Endothelial cell of umbilical vein (primary cell): ENCODE data around the gene TRMT6.

ENCODE experiments used
- POLR2A ChIP-seq: IDR thresholded peaks from 2 replicates; pipeline ENCODE4 v1.6.1; 2012; ENCODE audit warnings: low read depth, mild to moderate bottlenecking, control low read depth, low read length
- TF ChIP-seq, protein P1 (sequence below): IDR thresholded peaks from 2 replicates; pipeline ENCODE4 v1.6.1; 2011; ENCODE audit not compliant: insufficient read depth, insufficient read length
- TF ChIP-seq, protein P2 (sequence below), 2 donors: IDR thresholded peaks; 1 replicate in 1 of 2; 2 replicates in 1 of 2; pipeline ENCODE4 v1.5.1; 2011; ENCODE audit warnings: low read length in 2 of 2, mild to moderate bottlenecking in 2 of 2, moderate library complexity in 2 of 2, control low read depth in 1 of 2, inconsistent platforms in 1 of 2, low read depth in 1 of 2; ENCODE audit not compliant: insufficient read depth in 1 of 2; ENCODE audit errors: extremely low read depth in 1 of 2

DNA sequence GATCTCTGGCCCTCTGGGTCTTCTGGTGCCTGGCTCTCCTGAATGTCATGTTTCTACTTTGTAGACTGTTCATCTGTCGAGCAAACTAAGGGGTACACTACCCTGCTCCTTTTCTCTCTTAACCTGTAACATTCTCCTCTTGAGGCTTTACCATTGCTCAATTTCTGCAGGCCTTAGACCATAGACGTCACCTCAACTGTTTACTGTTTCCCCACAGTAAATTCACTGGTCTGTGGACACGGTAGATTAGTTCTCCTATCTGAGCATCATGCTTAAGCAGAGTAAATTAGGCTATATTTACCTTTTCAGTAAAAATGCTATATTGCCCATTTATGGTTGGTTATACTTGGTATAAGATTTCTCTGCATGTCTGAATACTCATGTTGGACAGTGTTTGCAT, 40.6 kb upstream of the TRMT6 start:
- TF ChIP-seq, protein P1, sequence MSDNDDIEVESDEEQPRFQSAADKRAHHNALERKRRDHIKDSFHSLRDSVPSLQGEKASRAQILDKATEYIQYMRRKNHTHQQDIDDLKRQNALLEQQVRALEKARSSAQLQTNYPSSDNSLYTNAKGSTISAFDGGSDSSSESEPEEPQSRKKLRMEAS = no peak
- no peak for TF ChIP-seq POLR2A
- TF ChIP-seq, protein P2, sequence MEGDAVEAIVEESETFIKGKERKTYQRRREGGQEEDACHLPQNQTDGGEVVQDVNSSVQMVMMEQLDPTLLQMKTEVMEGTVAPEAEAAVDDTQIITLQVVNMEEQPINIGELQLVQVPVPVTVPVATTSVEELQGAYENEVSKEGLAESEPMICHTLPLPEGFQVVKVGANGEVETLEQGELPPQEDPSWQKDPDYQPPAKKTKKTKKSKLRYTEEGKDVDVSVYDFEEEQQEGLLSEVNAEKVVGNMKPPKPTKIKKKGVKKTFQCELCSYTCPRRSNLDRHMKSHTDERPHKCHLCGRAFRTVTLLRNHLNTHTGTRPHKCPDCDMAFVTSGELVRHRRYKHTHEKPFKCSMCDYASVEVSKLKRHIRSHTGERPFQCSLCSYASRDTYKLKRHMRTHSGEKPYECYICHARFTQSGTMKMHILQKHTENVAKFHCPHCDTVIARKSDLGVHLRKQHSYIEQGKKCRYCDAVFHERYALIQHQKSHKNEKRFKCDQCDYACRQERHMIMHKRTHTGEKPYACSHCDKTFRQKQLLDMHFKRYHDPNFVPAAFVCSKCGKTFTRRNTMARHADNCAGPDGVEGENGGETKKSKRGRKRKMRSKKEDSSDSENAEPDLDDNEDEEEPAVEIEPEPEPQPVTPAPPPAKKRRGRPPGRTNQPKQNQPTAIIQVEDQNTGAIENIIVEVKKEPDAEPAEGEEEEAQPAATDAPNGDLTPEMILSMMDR (IDR thresholded peaks at IDR 0.05; ENCODE audit: extremely low read depth in 1 of 2, insufficient read depth in 1 of 2, low read depth in 1 of 2, low read length in 2 of 2) = no peak
